ENCODE results near the gene MLYCD. TPM values are rescaled to one million over a fixed set of nuclear protein-coding genes. Genes with fewer than 3 reads are reported as not detected.

Gene MLYCD
- total RNA-seq, 4 donors from 2014 or later: 9.6 to 15.8 (median 12.3) TPM

- Histone ChIP-seq H3K27ac (replicated peaks in 1 of 4) (no peak overlapping the region), H3K4me1 (peaks cover 0 to 7% (median 2%) of the 10 kb centered on the region in 4 donors), H3K27me3 (no peaks in the 10 kb centered on the region), H3K9me3 (no peaks in the 10 kb centered on the region), H3K4me3 (no peak overlapping the region), H3K36me3 (peaks cover 0 to 5% (median 0%) of the 10 kb centered on the region in 4 donors)
- no peak for DNase-seq (ENCODE audit: extremely low spot score)
- TF ChIP-seq, protein P1, sequence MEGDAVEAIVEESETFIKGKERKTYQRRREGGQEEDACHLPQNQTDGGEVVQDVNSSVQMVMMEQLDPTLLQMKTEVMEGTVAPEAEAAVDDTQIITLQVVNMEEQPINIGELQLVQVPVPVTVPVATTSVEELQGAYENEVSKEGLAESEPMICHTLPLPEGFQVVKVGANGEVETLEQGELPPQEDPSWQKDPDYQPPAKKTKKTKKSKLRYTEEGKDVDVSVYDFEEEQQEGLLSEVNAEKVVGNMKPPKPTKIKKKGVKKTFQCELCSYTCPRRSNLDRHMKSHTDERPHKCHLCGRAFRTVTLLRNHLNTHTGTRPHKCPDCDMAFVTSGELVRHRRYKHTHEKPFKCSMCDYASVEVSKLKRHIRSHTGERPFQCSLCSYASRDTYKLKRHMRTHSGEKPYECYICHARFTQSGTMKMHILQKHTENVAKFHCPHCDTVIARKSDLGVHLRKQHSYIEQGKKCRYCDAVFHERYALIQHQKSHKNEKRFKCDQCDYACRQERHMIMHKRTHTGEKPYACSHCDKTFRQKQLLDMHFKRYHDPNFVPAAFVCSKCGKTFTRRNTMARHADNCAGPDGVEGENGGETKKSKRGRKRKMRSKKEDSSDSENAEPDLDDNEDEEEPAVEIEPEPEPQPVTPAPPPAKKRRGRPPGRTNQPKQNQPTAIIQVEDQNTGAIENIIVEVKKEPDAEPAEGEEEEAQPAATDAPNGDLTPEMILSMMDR (IDR thresholded peaks at IDR 0.05): no peak
- TF ChIP-seq EP300 (IDR thresholded peaks at IDR 0.05) (no peak), POLR2AphosphoS5 (IDR thresholded peaks at IDR 0.05) (no peak), POLR2A (IDR thresholded peaks at IDR 0.05; ENCODE audit: low read depth) (no peak)
- intact Hi-C loops (cut with DNase I): no loop called here
- WGBS: 93% methylated on average over 16 of the region's 19 CpGs
Observed at GRCh38 chr16:83936581-83937165, 37.8 kb downstream of the MLYCD start.

DNA sequence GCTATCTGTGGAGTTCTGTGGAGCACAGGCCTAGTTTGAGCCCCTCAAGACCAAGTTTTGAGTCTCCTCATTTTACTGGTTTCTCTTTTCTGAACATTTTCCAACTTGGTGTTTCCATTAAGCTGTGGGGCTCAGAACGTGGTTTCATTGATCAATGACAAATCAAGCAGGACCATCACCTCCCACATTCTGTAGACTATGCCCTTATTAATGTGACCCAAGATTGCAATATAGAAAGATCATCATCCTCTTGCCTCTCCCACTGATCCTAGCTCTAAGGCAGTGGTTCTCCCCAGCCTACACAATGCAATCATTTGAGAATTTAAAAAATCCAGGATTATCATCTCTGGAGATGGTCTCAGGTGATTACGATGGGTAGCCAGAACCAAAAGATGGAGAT lies 38.4 kb downstream of the MLYCD start:
- Histone ChIP-seq H3K9me3 (no peaks in the 10 kb centered on the region), H3K27me3 (no peaks in the 10 kb centered on the region), H3K27ac (replicated peaks in 1 of 4) (no peak overlapping the region), H3K36me3 (peaks cover 0 to 5% (median 0%) of the 10 kb centered on the region in 4 donors), H3K4me3 (no peak overlapping the region), H3K4me1 (peaks cover 0 to 7% (median 2%) of the 10 kb centered on the region in 4 donors)
- intact Hi-C loops (cut with DNase I): no loop called here
- 97% methylated on average over 2 of the region's 2 CpGs for WGBS
- DNase-seq (ENCODE audit: extremely low spot score): no peak
- TF ChIP-seq, protein P1 (IDR thresholded peaks at IDR 0.05): no peak
- no peak for TF ChIP-seq POLR2A (IDR thresholded peaks at IDR 0.05; ENCODE audit: low read depth)
- no peak for TF ChIP-seq POLR2AphosphoS5 (IDR thresholded peaks at IDR 0.05)
- no peak for TF ChIP-seq EP300 (IDR thresholded peaks at IDR 0.05)

DNA sequence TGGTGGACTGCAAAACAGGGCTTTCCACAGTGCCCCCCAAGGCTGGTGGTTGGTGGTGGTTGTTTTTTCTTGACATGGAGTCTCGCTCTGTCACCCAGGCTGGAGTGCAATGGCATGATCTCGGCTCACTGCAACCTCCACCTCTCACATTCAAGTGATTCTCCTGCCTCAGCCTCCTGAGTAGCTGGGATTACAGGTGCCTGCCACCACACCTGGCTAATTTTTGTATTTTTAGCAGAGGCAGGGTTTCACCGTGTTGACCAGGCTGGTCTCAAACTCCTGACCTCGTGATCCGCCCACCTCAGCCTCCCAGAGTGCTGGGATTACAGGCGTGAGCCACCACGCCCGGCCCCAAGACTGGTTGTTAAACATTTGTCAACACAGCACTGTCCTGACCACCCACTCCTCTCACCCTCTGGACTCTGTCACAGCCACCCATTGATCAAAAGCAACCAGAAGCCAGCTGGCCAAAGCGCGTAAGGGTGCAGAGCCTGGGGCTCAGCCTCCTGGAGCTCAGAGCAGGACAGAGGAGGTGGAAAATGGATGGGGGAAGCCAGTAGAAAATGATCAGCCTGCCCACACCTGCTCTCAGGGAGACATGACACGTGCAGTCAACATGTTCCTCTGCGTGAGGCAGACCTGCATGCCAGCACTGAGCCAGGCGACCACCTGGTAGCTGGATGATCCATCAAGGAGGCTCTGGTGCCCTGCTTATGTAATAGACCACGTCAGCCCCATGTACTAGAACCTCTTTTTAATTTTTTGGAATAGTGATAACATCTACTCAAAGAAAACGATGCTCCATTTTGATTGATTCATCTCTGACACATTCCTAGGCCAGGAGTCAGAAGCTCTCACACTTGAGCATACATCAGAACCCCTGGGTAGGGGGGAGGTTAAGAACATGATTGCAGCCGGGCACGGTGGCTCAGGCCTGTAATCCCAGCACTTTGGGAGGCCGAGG lies 39.3 kb downstream of the MLYCD start:
- Histone ChIP-seq H3K27me3 (no peaks in the 10 kb centered on the region), H3K36me3 (peaks cover 0 to 5% (median 0%) of the 10 kb centered on the region in 4 donors), H3K9me3 (no peaks in the 10 kb centered on the region), H3K4me1 (peaks cover 0 to 8% (median 2%) of the 10 kb centered on the region in 4 donors), H3K4me3 (no peak overlapping the region), H3K27ac (replicated peaks in 1 of 4) (no peak overlapping the region)
- intact Hi-C loops (cut with DNase I): no loop called here
- 90% methylated on average over 17 of the region's 18 CpGs for whole genome bisulfite sequencing
- no peak for DNase-seq (ENCODE audit: extremely low spot score)
- TF ChIP-seq POLR2A (IDR thresholded peaks at IDR 0.05; ENCODE audit: low read depth): no peak
- no peak for TF ChIP-seq POLR2AphosphoS5 (IDR thresholded peaks at IDR 0.05)
- TF ChIP-seq EP300 (IDR thresholded peaks at IDR 0.05): no peak
- TF ChIP-seq, protein P1 (IDR thresholded peaks at IDR 0.05): no peak

DNA sequence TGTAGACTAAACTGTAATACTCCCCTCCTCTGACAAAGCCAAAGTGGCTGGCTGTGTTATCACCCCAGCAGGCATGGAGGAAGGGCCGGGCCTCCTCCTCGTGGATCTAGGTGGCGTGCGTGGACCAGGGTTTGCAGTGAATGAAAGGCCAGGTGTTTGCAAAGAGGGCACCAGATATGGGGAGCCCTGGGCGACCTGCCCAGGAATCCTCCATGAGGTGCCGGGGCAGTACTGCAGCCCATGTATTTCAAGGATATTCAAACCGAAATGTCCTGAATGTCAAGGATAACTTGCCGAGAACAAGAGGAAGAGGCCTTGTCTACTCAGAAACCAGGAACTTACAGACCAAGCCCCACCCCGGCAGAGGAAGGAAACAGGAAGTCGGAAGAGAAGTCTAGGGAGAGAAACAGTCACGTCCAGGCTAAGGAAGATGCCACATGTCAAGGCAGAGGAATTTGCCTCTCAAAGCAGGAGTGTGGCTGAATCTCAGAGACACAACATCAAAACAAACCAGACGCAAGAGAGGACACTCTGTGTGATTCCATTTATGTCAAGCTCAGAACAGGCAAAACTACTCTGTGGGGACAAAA lies 40.4 kb downstream of the MLYCD start:
- TF ChIP-seq POLR2A (IDR thresholded peaks at IDR 0.05; ENCODE audit: low read depth): no peak
- Histone ChIP-seq H3K36me3 (peaks cover 0 to 5% (median 0%) of the 10 kb centered on the region in 4 donors), H3K4me1 (peaks cover 0 to 10% (median 2%) of the 10 kb centered on the region in 4 donors), H3K9me3 (no peaks in the 10 kb centered on the region), H3K4me3 (no peak overlapping the region), H3K27me3 (no peaks in the 10 kb centered on the region), H3K27ac (replicated peaks in 1 of 4) (no peak overlapping the region)
- whole genome bisulfite sequencing: 74% methylated on average over 12 of the region's 12 CpGs
- intact Hi-C loops (cut with DNase I): no loop called here
- no peak for DNase-seq (ENCODE audit: extremely low spot score)

GRCh38 chr16:83940119-83940518 lies 41.2 kb downstream of the MLYCD start:
- Histone ChIP-seq H3K27me3 (no peaks in the 10 kb centered on the region), H3K27ac (replicated peaks in 1 of 4) (no peak overlapping the region), H3K4me3 (no peak overlapping the region), H3K9me3 (no peaks in the 10 kb centered on the region), H3K4me1 (peaks cover 0 to 10% (median 2%) of the 10 kb centered on the region in 4 donors), H3K36me3 (peaks cover 0 to 5% (median 0%) of the 10 kb centered on the region in 4 donors)
- intact Hi-C loops (cut with DNase I): no loop called here
- TF ChIP-seq, protein P1 (IDR thresholded peaks at IDR 0.05): no peak
- DNase-seq (ENCODE audit: extremely low spot score): no peak
- 86% methylated on average over 5 of the region's 12 CpGs for WGBS

Measured in esophagus muscularis mucosa (tissue), 4 donors.